HepG2 (cell line): ENCODE results near the gene WDR81. TPM values are rescaled to one million over a fixed set of nuclear protein-coding genes. Genes with fewer than 3 reads are reported as not detected.

ENCODE experiments used
- ISX ChIP-seq: sonication (generic); formaldehyde crosslinking; conservative IDR thresholded peaks from 2 replicates; pipeline ENCODE4 v1.5.0; 2020; ENCODE audit warnings: missing genetic modification reagents
- NCOR1 ChIP-seq: fragments of 200-600 bp; sonication (generic); IDR thresholded peaks from 2 replicates; pipeline ENCODE4 v1.7.0; 2017; ENCODE audit warnings: antibody characterized with exemption, low read length, borderline replicate concordance
- POGK ChIP-seq: sonication (generic); formaldehyde crosslinking; conservative IDR thresholded peaks from 2 replicates; pipeline ENCODE4 v1.8.0; 2022; ENCODE audit warnings: mild to moderate bottlenecking, moderate library complexity, missing genetic modification reagents
- RBM22 ChIP-seq: fragments of 200-400 bp; formaldehyde crosslinking; optimal IDR thresholded peaks from 2 replicates; pipeline ENCODE3; 2017; ENCODE audit warnings: mild to moderate bottlenecking, low read length, moderate library complexity
- SMARCC2 ChIP-seq: fragments of 450-650 bp; IDR thresholded peaks from 2 replicates; pipeline ENCODE4 v1.6.1; 2017; ENCODE audit warnings: antibody characterized with exemption, mild to moderate bottlenecking
- TERF1 ChIP-seq: sonication (generic); formaldehyde crosslinking; IDR thresholded peaks from 2 replicates; pipeline ENCODE4 v1.8.0; 2022; ENCODE audit warnings: mild to moderate bottlenecking, missing genetic modification reagents, moderate library complexity
- THAP7 ChIP-seq: sonication (generic); formaldehyde crosslinking; IDR thresholded peaks from 2 replicates; pipeline ENCODE4 v1.8.1; 2023; ENCODE audit warnings: mild to moderate bottlenecking, missing genetic modification reagents
- WIZ ChIP-seq: sonication (generic); formaldehyde crosslinking; IDR thresholded peaks from 2 replicates; pipeline ENCODE4 v1.5.1; 2020; ENCODE audit warnings: mild to moderate bottlenecking, missing genetic modification reagents
- YY1 ChIP-seq: IDR thresholded peaks from 2 replicates; pipeline ENCODE4 v1.6.1; 2011; ENCODE audit warnings: low read length, low read depth, moderate library complexity, mild to moderate bottlenecking; ENCODE audit not compliant: insufficient read depth, insufficient replicate concordance
- ZNF280B ChIP-seq: sonication (generic); formaldehyde crosslinking; IDR thresholded peaks from 2 replicates; pipeline ENCODE4 v1.5.0; 2020; ENCODE audit warnings: missing genetic modification reagents, mild to moderate bottlenecking, borderline replicate concordance
- ZNF512B ChIP-seq: sonication (generic); formaldehyde crosslinking; IDR thresholded peaks from 2 replicates; pipeline ENCODE4 v1.5.1; 2020; ENCODE audit warnings: missing genetic modification reagents, mild to moderate bottlenecking, borderline replicate concordance
- ZNF616 ChIP-seq: sonication (generic); formaldehyde crosslinking; IDR thresholded peaks from 2 replicates; pipeline ENCODE4 v1.5.0; 2020; ENCODE audit warnings: low read depth, mild to moderate bottlenecking, missing genetic modification reagents
- ZNF788 ChIP-seq: sonication (generic); formaldehyde crosslinking; IDR thresholded peaks from 2 replicates; pipeline ENCODE4 v1.5.0; 2020; ENCODE audit warnings: mild to moderate bottlenecking, missing genetic modification reagents, borderline replicate concordance
- polyA plus RNA-seq, 8 experiments: library from polyadenylated mRNA; depleted of rRNA in 3 of 8; stranded (reverse) in 7 of 8; unstranded in 1 of 8; fragments of >200 nt; fragmentation: Illumina TruSeq in 4 of 8; extraction: Trizol in 4 of 8; gene quantifications; 2 replicates each; pipeline versions ENCODE4 v1.2.1 to v1.2.3, GENCODE V29; 2011 to 2016; ENCODE audit warnings: low read depth in 4 of 8, missing spikeins in 1 of 8, mixed read lengths in 1 of 8; ENCODE audit not compliant: insufficient read depth in 1 of 8
- total RNA-seq, 5 experiments: library from RNA; depleted of rRNA; stranded (reverse); fragments of >200 nt; fragmentation: Illumina TruSeq; extraction: Trizol; gene quantifications; 2 replicates each; pipeline ENCODE4 v1.2.3, GENCODE V29; 2016; ENCODE audit warnings: low read depth in 1 of 5

WDR81 gene
- total and polyA plus RNA-seq, 2 of the 13 experiments (the other 11 are each of a cell fraction or from before 2014, with no cell fraction given) = 9.1 to 16.7 TPM

- TF ChIP-seq NCOR1 (no peak), RBM22 (peak; percentile 19), ISX (CRISPR knock-in tag) (peak; percentile 67; the same call in 1 of the 2 replicates), WIZ (0 out of 2 replicates have a peak, but pooled peaks have one; percentile 11), ZNF788 (CRISPR knock-in tag) (0 out of 2 replicates have a peak, but pooled peaks have one; percentile 2), ZNF616 (peak; percentile 28; the same call in 1 of the 2 replicates), POGK (peak; percentile 2; the same call in 1 of the 2 replicates), YY1 (peak; percentile 43), ZNF512B (CRISPR knock-in tag) (peak; percentile 50; the same call in 1 of the 2 replicates), TERF1 (CRISPR knock-in tag) (0 out of 2 replicates have a peak, but pooled peaks have one; percentile 58), THAP7 (CRISPR knock-in tag) (no peak), ZNF280B (CRISPR knock-in tag) (0 out of 2 replicates have a peak, but pooled peaks have one; percentile 12), SMARCC2 (no peak)
These were observed 37.9 kb downstream of the WDR81 start (continued) for GRCh38 chr17:1762233-1762900.
